PFSK-1 (cell line): ENCODE measurements around the gene ZBBX. TPM values are rescaled to one million over a fixed set of nuclear protein-coding genes. Genes with fewer than 3 reads are reported as not detected.

Experiments used
- FOXP2 ChIP-seq: optimal IDR thresholded peaks from 2 replicates; pipeline ENCODE3; 2011; ENCODE audit warnings: borderline replicate concordance, control low read depth, inconsistent platforms; ENCODE audit not compliant: insufficient read depth; ENCODE audit errors: extremely low read length, extremely low read depth
- POLR2AphosphoS5 ChIP-seq: IDR thresholded peaks from 2 replicates; pipeline ENCODE4 v1.6.1; 2012; ENCODE audit warnings: low read depth, mild to moderate bottlenecking, control low read depth, low read length, moderate library complexity
- SIN3A ChIP-seq: IDR thresholded peaks from 2 replicates; pipeline ENCODE4 v1.6.1; 2012; ENCODE audit warnings: mild to moderate bottlenecking, low read length, moderate library complexity, borderline replicate concordance; ENCODE audit not compliant: insufficient read depth
- TAF1 ChIP-seq: IDR thresholded peaks from 2 replicates; pipeline ENCODE4 v1.6.1; 2012; ENCODE audit warnings: low read length, control low read depth, borderline replicate concordance; ENCODE audit not compliant: insufficient read depth
- polyA plus RNA-seq: library from polyadenylated mRNA; unstranded; fragments of >200 nt; gene quantifications from one replicate; pipeline ENCODE4 v1.2.1, GENCODE V29; 2012; ENCODE audit warnings: low read depth, missing spikeins; ENCODE audit not compliant: insufficient read length
- TF ChIP-seq, protein P1 (sequence below), 2 experiments: IDR thresholded peaks; 2 replicates each; pipeline versions ENCODE4 v1.6.1 to v1.8.0; 2011 to 2012; ENCODE audit warnings: low read depth in 2 of 2, low read length in 2 of 2, control low read depth in 1 of 2, inconsistent platforms in 1 of 2, mild to moderate bottlenecking in 1 of 2, moderate library complexity in 1 of 2; ENCODE audit not compliant: insufficient read depth in 1 of 2

ZBBX gene, protein sequence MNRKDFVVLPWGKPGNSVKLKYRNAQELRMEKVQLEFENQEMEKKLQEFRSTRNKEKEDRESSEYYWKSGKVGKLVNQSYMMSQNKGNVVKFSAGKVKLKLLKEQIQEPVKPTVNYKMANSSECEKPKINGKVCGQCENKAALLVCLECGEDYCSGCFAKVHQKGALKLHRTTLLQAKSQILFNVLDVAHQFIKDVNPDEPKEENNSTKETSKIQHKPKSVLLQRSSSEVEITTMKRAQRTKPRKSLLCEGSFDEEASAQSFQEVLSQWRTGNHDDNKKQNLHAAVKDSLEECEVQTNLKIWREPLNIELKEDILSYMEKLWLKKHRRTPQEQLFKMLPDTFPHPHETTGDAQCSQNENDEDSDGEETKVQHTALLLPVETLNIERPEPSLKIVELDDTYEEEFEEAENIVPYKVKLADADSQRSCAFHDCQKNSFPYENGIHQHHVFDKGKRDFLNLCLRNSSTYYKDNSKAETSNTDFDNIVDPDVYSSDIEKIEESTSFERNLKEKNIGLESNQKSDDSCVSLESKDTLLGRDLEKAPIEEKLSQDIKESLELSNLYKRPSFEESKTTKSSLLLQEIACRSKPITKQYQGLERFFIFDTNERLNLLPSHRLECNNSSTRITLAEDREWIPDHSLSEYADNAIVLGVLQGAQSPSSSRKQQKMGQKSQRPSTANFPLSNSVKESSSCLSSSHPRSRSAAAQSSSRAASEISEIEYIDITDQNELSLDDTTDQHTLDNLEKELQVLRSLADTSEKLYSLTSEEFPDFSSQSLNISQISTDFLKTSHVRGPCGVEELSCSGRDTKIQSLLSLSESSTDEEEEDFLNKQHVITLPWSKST
- polyA plus RNA-seq, result not detected

DNA sequence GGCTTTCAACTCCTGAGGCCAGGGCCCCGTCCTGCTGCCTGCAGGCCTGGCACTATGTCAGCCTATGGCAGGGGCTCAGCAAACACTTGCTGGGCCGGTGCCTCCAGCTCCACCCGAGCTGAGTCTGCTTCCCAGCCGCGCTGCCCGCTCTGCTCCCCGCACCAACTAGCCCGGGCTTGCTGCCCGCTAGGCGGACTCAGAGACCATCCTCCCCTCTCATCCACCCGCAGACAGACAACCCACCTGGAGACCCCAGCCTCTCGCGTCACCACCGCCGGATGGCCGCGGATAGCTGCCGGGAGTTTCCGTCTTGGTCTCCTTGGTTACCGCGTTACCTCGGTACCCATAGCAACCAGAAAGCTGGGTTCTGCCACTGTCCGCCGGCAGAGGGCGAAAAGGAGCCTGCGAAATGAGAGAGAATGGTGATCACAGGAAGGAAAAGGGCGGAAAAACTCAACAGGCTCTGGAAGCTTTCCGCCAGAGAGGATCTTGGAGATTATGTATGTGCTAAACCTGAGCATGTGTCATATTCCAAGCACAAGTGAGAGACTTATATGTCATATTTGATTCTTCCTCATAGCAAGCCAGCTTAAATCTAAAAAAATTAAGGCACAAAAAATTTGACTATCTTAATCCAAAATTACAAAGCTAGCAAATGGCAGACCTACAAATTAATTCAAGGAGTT lies at the start of gene ZBBX:
Gene ZBBX, minus strand, starts transcription at position 294 of the 686 bp plus-strand sequence. CDS start 7,396 bp downstream, outside the sequence.
- TF ChIP-seq, protein P1, sequence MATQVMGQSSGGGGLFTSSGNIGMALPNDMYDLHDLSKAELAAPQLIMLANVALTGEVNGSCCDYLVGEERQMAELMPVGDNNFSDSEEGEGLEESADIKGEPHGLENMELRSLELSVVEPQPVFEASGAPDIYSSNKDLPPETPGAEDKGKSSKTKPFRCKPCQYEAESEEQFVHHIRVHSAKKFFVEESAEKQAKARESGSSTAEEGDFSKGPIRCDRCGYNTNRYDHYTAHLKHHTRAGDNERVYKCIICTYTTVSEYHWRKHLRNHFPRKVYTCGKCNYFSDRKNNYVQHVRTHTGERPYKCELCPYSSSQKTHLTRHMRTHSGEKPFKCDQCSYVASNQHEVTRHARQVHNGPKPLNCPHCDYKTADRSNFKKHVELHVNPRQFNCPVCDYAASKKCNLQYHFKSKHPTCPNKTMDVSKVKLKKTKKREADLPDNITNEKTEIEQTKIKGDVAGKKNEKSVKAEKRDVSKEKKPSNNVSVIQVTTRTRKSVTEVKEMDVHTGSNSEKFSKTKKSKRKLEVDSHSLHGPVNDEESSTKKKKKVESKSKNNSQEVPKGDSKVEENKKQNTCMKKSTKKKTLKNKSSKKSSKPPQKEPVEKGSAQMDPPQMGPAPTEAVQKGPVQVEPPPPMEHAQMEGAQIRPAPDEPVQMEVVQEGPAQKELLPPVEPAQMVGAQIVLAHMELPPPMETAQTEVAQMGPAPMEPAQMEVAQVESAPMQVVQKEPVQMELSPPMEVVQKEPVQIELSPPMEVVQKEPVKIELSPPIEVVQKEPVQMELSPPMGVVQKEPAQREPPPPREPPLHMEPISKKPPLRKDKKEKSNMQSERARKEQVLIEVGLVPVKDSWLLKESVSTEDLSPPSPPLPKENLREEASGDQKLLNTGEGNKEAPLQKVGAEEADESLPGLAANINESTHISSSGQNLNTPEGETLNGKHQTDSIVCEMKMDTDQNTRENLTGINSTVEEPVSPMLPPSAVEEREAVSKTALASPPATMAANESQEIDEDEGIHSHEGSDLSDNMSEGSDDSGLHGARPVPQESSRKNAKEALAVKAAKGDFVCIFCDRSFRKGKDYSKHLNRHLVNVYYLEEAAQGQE (IDR thresholded peaks at IDR 0.05; ENCODE audit: insufficient read depth in 1 of 2, low read depth in 2 of 2, low read length in 2 of 2), result no peak
- TF ChIP-seq TAF1 (no peak), SIN3A (peak; percentile 73; the same call in 1 of the 2 replicates), POLR2AphosphoS5 (no peak)

DNA sequence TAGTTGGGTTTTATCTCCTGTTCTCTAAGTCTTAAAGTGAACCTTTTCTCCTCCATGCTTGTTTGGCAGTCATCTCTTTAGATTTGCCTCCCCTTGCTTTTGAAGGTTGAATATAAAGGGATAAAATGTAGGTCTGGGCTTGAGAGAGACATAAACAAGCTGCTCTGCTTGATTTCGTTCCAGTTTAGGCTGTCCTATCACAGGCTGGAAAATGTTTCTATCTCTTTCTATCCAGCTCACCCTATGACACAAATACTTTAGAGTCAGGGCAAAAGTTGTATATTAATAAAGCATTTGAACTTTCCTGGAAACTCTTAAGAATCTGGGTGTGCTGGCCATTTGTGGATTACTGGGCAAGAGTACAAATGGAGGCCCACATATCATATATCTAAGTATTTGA lies 29.5 kb upstream of the ZBBX start:
- TF ChIP-seq TAF1 (no peak), POLR2AphosphoS5 (no peak), SIN3A (no peak), FOXP2 (no peak)
- TF ChIP-seq, protein P1 (IDR thresholded peaks at IDR 0.05; ENCODE audit: insufficient read depth in 1 of 2, low read depth in 2 of 2, low read length in 2 of 2), result no peak

DNA sequence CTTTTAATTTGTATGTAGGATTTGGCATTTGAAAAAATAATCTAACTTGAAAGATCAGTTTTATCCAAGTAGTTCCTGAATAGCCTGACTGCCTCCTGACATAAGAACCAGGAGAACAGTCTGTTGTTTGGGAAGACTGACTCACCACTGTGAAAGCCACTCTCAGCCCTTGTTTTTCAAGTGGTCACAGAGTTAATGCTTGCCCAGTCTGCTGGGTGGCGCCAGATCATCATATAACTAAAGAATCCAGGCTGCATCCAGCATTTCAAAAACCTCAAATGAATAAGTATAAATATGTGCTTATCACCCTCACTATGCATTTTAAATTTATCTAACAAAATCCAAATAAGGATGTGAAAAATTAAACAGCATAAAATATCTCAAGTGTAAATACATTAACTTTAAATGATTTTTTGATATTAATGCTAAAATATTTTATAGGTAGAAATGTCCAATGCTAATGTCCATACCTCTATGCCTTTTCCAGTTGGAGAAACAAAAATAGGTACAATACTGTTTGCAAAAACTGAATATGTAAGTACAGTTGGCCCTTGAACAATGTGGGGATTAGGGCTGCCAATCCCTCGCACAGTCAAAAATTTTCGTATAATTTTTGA lies 26.9 kb upstream of the ZBBX start:
- TF ChIP-seq POLR2AphosphoS5 (no peak), SIN3A (no peak), FOXP2 (no peak), TAF1 (no peak)
- TF ChIP-seq, protein P1 (IDR thresholded peaks at IDR 0.05; ENCODE audit: insufficient read depth in 1 of 2, low read depth in 2 of 2, low read length in 2 of 2), result no peak

DNA sequence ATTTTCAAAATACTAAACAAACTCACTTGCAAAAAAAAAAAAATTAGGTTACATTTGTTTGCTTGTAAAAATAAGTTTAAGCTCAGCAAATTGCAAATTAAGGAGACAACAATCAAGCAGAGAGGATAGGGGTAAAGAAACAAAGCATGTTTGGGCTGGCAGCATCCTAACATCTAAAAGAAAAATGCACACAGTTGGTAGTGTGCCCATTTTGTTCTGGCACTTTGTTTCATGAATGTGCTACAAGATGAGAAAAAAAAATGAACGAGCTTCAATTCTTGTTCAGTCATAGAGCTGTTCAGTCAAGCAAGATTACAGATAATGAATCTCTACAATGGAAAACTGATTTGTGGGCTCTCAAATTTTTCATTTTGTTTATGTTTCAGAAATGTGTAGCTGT lies 17.7 kb upstream of the ZBBX start:
- TF ChIP-seq, protein P1 (IDR thresholded peaks at IDR 0.05; ENCODE audit: insufficient read depth in 1 of 2, low read depth in 2 of 2, low read length in 2 of 2), result no peak
- TF ChIP-seq TAF1 (no peak), SIN3A (no peak), POLR2AphosphoS5 (no peak), FOXP2 (no peak)
